Activated CD8-positive, alpha-beta memory T cell treated with anti-CD3 and anti-CD28 coated beads, Interleukin-2, amount 50 U/mL, for 24 hours (primary cell): ENCODE measurements around the gene SNX14.
"Not testable (repeated sequence)": the region's sequence is repeated elsewhere in the genome, so short reads cannot be mapped to it uniquely, and the experiment has no call there.

Source experiments
- DNase-seq: peaks from one replicate; pipeline ENCODE4 v3.0.0-alpha.2; 2020; ENCODE audit errors: extremely low read depth

The SNX14 gene

DNA sequence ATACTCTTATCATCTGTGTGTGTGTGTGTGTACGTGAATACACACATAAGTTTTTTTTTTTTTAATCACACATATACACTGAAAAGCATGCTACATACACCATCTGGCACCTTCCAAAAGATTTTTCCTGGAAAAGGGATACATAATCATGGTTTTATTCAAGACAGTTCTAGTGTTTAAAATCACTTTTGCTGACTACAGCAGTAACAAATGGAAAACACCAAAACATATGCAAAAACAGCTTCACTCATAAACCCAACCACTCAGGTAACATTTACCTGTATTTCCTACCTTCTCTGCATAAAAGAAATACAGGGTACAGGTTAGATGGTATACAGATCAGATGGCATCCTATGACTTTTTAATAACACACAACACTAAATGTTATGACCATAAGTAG, 2.5 kb downstream of the SNX14 start:
- DNase-seq: no peak

DNA sequence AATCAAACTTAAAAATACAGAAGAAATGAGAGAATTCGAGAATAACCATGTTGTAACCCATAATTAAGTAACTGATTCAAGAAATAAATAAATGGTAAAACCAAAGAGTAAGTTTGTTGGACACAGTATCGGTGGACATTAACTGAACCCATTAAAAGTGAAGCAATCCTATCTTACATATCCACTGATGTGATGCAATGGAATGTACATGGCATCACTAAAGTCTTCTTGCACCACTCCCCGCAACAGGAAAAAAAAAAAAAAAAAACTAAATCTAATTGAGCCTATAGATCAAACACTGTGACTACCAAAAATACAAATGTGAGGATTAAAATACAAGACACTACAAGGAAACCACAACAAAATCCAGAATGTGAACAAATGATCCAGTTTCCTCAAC, 7.9 kb downstream of the SNX14 start:
- no peak for DNase-seq

DNA sequence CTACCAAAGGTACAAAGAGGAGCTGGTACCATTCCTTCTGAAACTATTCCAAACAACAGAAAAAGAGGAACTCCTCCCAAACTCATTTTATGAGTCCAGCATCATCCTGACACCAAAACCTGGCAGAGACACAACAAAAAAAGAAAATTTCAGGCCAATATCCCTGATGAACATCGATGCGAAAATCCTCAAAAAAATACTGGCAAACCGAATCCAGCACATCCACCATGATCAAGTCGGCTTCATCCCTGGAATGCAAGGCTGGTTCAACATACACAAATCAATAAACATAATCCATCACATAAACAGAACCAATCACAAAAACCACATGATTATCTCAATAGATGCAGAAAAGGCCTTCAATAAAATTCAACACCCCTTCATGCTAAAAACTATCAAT, 10.8 kb downstream of the SNX14 start:
- not testable (repeated sequence) for DNase-seq

DNA sequence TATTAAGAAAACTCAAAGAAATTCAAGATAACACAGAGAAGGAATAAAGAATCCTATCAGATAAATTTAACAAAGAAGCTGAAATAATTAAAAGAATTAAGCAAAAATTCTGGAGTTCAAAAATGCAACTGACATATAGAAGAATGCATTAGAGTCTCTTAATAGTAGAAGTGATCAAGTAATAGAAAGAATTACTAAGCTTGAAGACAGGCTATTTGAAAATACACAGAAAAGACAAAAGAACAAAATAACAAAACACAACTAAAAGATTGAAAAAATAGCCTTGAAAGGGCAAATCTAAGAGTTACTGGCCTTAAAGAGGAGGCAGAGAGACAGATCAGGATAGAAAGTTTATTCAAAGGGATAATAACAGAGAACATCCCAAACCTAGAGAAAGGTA, 12.1 kb downstream of the SNX14 start:
- no peak for DNase-seq

DNA sequence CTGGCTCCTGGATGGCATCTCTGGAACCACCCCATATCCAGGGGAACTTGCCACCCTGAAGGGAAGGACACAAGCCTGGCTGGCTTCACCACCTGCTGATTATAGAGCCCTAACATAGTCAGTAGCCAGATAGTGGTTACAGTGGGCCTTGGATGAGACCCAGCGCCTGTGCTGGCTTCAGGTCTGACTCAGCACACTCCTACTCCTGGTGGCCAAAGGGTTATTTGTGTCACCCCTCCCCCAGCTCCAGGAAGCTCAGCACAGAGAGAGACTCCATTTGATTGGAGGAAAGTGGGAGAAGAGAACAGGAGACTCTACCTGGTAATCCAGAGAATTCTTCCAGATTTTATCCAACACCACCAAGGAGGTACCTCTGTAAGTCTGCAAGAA, 12.8 kb downstream of the SNX14 start:
- DNase-seq: no peak

DNA sequence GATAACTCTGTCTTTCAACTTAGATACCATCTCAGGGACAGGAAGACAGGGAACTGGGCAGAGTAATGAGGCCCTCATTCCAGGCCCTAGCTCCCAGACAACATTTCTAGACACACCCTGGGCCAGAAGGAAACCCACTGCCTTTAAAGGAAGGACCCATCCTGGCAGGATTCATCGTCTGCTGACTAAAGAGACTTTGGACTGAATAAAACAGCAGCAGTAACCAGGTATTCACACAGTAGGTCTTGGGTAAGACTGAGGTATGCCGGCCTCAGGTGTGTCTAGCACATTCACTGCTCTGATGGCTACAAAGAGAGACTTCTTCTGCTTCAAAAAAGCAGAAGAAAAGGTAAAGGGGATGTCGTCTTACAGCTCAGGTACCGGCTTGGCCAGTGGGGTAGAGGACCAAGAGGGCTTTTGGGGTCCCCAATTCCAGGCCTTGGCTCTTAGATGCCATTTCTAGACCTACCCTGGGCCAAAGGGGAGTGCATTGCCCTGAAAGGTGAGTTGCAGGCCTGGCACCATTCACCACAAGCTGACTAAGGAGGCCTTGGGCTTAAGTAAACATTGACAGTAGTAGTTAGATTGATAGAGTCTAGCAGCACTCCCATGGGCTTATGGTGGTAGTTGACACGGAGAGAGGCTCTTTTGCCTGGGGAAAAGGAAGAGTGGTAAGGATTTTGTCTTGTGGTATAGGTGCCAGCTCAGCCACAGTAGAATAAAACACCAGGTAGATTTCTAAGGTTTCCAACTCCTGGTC, 13.4 kb downstream of the SNX14 start:
- DNase-seq: no peak

DNA sequence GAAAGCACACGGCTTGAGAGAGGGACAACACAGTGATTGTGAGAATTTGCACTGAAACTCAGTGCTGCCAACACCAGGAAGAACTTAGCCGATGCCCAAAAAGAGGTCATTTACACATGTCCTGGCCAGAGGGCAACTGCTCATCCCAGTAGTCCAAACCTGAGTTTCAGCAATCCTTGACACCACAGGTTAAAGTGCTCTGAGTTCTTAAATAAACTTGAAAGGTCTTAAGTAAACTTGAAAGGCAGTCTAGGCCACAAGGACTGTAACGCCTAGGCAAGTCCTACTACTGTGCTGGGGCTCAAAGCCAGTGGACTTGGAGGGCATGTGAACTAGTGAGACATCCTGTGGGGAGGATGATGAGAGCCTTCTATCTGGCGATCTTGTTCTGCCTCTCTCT, 14.1 kb downstream of the SNX14 start:
- DNase-seq: no peak

DNA sequence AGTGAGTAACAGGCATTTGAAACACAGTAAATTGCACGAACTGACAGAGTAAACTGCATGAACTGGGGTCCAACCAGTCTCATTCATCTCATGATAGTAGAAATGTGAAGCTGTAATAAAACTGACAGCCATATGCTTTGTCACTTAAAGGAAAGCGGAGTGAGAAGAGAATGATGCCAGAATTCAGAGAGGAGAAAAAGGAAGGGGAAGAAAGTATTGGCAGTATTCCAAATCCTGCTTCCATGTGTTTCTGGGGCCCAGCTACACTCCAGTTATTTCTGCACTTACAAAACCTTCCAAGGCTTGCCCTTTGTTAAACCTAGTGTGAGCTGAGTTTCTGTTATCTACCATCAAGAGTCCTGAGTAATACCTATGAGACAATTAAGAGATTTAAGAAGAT, 17.2 kb downstream of the SNX14 start:
- no peak for DNase-seq

DNA sequence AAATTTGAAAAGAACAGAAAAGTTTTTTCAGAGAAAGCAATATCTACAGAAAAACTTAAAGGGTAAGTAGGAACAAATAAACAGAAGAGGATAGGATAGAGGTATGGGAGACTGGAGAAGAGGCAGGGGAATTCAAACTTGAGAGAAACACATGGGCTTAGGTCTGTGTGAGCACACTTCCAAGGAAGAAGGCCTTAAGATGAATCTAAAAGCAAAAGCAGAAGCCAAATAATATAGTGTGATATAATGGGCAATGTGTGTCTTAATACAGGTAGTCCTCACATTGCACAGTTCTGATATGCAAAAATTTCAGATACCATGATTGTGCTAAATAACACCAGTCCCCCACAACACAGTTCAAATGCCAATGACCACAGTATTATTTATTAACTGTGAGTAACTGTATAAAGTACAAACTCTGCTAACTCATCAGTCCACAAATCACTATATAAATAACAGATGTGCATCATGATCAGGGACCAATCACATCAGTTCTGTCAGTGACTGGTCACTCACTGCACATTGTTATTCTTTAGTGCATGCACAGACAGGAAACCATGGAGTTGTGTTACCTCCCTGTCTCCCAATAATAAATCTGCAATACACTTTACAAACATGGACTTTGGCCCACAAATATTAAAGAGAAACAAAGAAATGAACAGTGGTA, 18.6 kb downstream of the SNX14 start:
- DNase-seq: no peak

DNA sequence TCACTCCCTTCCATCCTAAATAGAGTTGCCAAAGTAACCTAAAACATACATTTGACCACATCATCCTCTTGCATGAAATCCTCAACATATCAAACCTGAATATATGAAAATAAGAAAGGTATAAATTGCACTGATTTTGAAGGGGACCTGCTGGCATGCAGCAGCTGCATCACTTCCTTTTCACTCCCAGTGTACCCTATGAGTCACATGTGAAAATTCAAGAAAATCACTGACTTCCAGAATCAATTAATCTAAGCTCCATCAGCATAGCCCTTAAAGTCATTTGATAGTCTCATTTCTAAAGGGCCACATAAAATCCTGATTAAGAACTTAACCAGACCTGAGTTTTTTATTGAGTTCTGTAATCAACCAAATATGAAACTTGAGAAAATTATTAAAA, 24.3 kb downstream of the SNX14 start:
- no peak for DNase-seq

DNA sequence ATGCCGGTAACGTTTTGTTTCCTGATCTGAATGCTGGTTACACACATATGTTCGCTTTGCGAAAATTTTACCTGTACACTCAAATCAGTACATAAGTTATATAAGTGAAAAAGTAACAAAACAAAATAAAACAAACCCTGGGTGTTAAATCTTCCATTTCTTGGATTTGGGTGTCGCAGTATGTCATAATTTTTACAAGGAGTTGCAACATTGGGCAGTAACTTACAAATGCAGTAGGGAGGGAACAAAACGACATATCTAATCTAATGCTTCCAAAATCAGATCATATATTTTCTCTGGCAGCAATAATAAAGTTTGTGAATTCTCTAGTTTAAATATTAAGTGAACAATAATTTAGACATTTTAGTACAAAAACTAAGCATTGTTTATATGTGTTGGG, 25.2 kb downstream of the SNX14 start:
- no peak for DNase-seq

DNA sequence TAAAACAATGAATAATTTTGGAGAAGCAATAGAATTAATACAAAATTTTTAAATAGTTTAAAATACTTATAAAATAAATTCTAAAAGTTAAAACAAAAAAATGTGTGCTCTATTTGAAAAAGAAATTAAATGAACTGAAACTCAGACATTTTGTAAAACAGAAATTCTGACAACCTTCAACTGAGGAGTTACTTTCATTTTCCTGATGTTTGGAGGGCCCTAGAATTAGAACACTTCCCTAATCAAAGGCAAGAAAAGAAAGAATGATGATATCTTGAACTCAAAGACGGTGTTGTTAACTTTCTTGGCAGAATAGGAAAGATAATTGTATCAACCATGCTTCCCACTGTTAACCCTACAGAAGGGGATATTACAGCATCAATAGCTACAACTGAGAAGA, 27.9 kb downstream of the SNX14 start:
- no peak for DNase-seq

DNA sequence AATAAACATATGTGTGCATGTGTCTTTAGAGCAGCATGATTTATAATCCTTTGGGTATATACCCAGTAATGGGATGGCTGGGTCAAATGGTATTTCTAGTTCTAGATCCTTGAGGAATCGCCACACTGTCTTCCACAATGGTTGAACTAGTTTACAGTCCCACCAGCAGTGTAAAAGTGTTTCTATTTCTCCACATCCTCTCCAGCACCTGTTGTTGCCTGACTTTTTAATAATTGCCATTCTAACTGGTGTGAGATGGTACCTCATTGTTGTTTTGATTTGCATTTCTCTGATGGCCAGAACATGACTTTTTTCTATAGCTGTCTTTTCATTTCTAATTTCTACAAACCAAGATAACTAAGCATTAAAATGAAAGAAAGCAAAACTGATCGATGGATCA, 29.4 kb downstream of the SNX14 start:
- DNase-seq: not testable (repeated sequence)

DNA sequence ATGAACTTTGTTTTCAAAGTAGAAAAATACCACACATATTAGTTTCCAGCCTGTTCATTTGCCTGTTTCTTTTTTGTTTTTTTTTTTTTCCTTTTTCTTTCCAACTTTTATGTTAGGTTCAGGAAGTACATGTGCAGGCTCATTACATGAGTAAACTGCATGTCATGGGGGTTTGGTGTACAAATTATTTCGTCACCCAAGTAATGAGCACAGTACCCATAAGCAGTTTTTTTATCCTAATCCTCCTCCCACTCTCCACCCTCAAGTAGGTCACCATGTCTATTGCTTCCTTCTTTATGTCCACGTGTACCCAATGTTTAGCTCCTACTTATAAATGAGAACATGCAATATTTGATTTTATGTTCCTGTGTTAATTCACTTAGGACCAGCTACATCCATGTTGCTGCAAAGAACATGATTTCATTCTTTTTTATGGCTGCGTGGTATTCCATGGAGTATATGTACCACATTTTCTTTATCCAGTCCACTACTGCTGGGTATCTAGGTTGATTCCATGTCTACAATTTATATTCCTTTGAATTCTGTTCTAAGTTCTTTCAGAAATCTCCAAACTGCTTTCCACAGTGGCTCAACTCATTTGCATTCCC, 31.8 kb downstream of the SNX14 start:
- DNase-seq: no peak

DNA sequence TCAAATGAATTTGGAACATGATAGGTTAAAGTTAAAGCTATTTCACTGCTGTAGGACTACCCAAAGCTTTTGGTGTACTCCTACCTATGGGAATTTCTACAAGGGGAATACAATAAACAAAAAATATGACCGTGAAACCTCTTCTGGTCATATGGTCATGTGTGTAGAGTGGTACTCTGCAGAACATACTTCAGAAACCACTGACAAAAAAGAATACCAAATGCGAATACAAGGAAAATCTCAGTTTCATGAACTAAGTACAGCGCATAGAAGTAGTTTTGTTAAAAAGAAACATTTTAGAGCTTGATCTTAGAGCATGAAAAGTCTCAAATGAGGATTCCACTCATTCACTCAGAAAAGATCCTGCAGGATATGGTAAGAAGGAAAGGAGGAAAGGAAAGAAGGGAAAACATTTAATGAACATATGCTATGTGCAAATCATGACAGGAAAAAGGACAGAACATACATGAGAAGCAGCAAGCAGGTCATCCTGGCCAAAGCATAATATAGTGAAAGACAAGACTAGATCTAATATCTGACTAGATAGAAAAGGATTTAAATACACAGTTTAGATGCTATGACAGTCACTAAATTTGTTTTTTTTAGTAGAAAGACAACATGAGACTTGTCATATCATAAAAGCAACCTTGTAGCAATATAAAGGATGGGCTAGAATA, 36.5 kb downstream of the SNX14 start:
- no peak for DNase-seq

DNA sequence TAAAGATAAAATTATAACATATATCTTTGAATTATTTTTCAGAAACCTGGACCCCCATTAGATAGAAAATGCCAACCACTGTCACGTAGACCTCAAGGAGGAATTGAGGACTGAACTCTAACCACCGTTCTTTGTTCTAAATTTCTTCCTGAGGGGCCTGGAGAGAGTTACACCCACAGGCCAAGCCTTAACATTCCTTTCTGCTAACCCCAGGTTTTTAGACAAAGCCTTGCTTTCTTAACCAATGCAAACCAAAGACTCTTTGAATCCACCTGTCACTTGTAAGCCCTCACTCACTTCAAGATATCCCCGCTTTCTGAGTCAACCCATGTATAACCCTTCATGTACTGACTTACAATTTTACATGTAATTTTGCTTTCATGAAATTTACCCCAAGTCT, 41.0 kb downstream of the SNX14 start:
- no peak for DNase-seq

DNA sequence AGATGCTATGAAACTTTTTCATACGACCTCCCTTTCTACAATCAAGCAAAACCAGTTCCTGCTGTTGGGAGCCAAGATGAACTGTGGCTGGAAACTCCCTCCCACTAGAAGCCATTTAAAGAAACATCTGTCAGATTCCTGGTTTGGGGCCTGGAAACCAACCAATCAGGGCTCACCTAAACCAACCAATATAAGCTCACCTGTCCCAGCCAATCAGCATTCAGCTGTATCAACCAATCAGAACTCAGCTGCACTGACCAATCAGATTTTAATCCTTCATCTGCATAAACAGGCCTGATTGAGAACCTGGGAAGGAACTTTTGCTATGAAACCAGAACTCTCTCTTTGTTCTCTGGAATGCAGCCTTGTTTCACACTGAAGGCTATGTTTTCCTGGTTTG, 42.4 kb downstream of the SNX14 start:
- DNase-seq: no peak

DNA sequence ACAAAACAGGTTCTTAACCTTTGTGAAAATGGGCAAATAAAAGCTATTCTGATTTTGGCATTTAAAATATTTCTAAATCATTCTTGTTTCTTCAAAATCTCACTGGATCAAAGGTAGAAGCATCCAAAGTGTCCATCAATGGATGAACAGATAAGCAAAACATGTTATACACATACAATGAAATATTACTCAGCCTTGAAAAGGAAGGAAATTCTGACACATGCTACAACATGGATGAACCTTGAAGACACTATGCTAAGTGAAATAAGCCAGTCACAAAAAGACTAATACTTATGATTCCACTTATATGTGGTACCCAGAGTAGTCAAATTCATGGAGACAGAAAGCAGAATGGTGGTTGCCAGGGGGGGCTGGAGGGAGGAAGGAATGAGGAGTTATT, 45.9 kb downstream of the SNX14 start:
- DNase-seq: no peak

DNA sequence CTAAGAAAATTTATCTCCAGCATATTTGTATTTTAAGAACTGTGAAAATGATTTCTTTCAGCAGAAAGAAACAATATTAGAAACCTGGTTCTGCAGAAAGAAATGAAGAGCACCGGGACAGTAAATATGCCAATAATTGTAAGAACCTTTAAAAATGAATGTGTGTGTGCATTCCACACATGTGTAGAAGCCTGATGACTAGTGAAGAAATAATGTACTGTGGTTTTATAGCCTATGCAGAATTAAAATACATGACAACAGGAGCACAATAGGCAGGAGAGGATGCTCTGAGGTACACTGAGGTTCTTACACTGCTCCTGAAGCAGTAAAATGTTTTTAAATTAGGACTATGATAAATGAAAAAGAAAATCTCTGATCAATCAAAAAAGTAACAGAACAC, 48.9 kb downstream of the SNX14 start:
- DNase-seq: no peak

DNA sequence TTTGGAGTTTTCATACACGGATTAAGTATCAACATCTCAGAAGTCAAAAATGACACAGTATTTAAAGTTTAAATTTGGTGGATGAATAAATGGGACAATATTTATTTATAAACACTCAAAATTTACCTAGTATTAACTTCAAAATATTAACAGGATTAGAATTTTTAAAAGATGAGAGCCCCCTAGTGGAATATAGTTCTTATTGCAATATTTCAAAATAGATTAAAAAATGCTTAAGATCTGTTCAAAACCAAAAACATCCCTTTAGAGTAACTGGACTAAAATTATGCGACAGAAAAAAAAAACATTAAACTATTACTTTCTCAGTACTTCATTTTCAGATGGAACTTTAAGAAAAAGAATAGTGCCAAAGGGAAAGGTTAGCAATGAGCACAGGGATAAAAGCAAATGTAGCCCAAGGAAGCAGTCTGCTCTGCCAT, 56.6 kb downstream of the SNX14 start:
- no peak for DNase-seq

DNA sequence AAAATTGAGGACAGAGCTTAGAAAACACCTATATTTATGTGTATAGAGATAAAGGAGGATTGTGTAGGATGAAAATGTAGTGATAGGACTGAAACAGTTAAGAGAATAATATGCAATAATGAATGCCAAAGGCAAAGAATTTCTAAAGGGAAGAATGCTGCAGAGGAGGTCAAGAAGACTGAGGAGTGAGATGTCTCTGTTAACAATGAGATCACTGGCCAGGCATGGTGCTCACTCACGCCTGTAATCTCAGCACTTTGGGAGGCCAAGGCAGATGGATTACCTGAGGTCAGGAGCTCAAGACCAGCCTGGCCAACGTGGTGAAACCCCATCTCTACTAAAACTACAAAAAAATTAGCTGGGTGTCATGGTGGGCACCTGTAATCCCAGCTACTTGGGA, 69.4 kb downstream of the SNX14 start:
- not testable (repeated sequence) for DNase-seq

DNA sequence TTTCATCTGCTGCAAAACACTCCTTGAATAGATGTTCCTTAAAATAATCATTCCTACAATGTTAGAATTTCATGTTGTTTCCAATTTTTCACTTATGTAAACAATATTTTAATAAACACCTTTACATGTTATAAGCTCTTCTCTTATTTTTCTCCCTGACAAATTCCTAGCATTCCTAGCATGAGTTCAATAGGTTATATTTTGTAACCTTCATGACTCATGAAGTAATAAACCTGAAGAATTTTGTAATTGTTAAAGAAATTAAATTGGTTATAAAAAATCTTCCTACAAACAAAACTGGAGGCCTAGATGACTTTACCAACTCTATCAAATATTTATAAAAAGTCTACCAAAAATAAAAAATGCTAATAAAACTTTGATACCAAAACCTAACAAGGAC, 77.5 kb downstream of the SNX14 start:
- DNase-seq: no peak
